ENCODE data around the gene WIZ. TPM values are rescaled to one million over a fixed set of nuclear protein-coding genes. Genes with fewer than 3 reads are reported as not detected.

Gene WIZ
- total RNA-seq, 2 donors from 2014 or later = 55.9 to 93.3 TPM

DNA sequence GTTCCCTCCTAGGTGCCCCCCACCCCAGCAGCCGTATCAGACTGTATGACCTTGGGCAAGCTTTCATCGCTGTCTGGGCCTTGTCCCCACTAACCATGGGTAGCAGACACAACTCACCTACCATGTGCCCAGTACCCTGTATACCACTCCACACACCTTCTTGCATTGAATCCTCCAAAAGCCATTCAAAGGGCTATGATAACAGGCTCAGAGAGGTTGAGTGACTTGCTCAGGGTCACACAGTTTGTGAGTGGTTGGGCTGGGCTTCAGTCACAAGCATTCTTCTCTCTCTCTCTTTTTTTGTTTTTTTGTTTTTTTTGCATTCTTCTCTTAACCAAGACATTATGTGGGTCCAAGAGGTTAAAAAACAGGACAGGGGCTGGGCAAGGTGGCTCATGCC lies 11.9 kb upstream of the WIZ start:
- Histone ChIP-seq H3K36me3 (no peaks in the 10 kb centered on the region), H3K27ac (no peak overlapping the region), H3K27me3 (replicated peaks; ENCODE audit: insufficient read depth) (peaks cover 13% of the 10 kb centered on the region), H3K4me1 (replicated peaks) (peaks cover 5% of the 10 kb centered on the region), H3K9me3 (no peaks in the 10 kb centered on the region), H3K4me3 (no peak overlapping the region)
- TF ChIP-seq POLR2AphosphoS5 (IDR thresholded peaks at IDR 0.05) = no peak
- TF ChIP-seq POLR2A (IDR thresholded peaks at IDR 0.05) = no peak
- TF ChIP-seq, protein P1, sequence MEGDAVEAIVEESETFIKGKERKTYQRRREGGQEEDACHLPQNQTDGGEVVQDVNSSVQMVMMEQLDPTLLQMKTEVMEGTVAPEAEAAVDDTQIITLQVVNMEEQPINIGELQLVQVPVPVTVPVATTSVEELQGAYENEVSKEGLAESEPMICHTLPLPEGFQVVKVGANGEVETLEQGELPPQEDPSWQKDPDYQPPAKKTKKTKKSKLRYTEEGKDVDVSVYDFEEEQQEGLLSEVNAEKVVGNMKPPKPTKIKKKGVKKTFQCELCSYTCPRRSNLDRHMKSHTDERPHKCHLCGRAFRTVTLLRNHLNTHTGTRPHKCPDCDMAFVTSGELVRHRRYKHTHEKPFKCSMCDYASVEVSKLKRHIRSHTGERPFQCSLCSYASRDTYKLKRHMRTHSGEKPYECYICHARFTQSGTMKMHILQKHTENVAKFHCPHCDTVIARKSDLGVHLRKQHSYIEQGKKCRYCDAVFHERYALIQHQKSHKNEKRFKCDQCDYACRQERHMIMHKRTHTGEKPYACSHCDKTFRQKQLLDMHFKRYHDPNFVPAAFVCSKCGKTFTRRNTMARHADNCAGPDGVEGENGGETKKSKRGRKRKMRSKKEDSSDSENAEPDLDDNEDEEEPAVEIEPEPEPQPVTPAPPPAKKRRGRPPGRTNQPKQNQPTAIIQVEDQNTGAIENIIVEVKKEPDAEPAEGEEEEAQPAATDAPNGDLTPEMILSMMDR (IDR thresholded peaks at IDR 0.05) = no peak
- 81% methylated on average over 2 of the region's 2 CpGs for WGBS
- intact Hi-C loops (cut with DNase I) = no loop called here
- DNase-seq (ENCODE audit: low spot score) = no peak

DNA sequence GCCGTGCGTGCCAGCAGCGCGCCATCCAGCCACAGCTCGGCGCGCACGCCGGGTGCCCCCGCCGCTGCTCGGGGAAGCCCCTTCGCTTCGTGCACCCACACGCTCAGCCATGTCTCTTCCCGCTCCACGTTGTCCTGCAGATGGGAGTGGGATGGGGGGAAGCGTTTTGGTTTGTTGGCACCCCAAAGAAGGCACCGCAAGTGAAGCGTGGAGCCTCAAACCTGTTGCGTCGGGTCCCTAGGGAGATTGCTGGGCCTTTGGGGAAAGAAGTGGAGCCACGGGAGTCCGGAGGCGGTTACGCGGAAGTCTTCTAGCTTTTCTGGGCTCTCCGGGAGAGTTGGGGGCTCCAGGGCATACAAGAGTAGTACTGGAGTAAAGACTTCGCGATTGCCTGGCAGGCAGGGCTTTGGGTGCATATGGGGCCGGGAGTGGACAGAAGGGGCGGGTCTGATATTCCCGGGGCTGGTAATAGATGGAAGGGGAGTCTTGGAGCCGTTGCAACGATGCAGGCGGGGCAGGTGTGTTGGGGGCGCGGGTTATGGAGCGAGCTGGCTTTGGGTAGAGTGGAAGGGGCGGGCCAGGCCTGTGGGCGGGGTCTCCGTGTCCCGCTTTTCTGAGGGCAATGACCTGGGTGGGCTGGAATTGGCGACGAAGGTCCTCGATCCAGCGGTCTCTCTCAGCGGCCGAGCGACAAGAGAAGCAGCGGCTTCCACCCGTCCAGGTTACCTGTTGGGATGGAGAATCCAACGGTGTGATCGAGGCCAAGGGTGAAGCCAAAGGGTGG lies 8.1 kb upstream of the WIZ start:
- TF ChIP-seq, protein P1 (IDR thresholded peaks at IDR 0.05) = no peak
- no peak for TF ChIP-seq POLR2A (IDR thresholded peaks at IDR 0.05)
- TF ChIP-seq POLR2AphosphoS5 (IDR thresholded peaks at IDR 0.05) = no peak
- DNase-seq (ENCODE audit: low spot score) = no peak
- intact Hi-C loops (cut with DNase I) = loop anchor here (10.0 kb wide), 1 partner anchor 97 kb away; no protein-coding TSS in a partner anchor
- H3K9me3 ChIP-seq = no peaks in the 10 kb centered on the region
- 16% methylated on average over 48 of the region's 54 CpGs for WGBS
- peaks cover 8% of the 10 kb centered on the region for H3K27me3 ChIP-seq (replicated peaks; ENCODE audit: insufficient read depth)
- no peak overlapping the region for H3K27ac ChIP-seq
- H3K4me3 ChIP-seq = peak overlapping the region in 1 of 2 donors; percentile 19
- no peaks in the 10 kb centered on the region for H3K36me3 ChIP-seq
- H3K4me1 ChIP-seq (replicated peaks) = peaks cover 7% of the 10 kb centered on the region

DNA sequence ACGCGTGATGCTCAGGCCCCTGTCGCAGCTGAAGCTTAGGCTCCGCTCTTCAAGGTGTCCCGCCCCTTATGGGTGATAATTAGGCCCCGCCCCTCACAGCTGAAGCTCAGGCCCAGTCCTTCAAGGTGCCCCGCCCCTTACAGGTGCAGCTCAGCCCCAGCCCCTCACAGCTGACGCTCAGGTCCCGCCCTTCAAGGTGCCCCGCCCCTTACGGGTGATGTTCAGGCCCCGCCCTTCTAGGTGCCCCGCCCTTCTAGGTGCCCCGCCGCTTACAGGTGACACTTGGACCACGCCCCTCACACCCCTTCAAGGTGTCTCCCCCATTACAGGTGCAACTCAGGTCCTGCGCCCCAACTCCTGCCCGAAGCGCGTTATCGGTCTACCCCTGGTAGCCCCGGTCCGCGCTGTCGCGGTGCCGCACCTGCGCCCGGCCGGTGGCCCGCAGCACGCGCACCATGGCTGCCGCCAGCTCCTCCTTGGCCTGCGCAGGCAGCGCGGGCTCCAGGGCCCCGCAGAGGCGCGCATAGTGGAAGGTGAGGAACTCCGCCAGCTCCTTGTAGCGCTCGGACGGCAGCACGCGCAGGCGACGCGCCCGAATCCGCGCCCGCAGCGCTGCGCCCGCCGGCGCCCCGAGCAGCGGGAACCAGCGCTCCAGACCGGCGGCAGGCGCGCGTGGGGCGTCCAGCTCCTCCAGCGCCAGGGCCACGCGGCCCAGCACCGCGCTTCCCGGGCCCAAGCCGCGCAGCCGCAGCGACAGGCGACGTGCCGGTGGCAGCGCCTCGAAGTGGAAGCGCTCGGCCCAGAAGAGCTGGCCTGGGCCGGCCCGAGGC lies 7.3 kb upstream of the WIZ start:
- DNase-seq (ENCODE audit: low spot score) = no peak
- intact Hi-C loops (cut with DNase I) = loop anchor here (10.0 kb wide), 1 partner anchor 98 kb away; no protein-coding TSS in a partner anchor
- Histone ChIP-seq H3K27me3 (replicated peaks; ENCODE audit: insufficient read depth) (peaks cover 8% of the 10 kb centered on the region), H3K36me3 (no peaks in the 10 kb centered on the region), H3K9me3 (no peaks in the 10 kb centered on the region), H3K27ac (no peak overlapping the region), H3K4me3 (peak overlapping the region in 1 of 2 donors; percentile 19), H3K4me1 (replicated peaks) (peaks cover 10% of the 10 kb centered on the region)
- TF ChIP-seq POLR2AphosphoS5 (IDR thresholded peaks at IDR 0.05) = no peak
- TF ChIP-seq, protein P1 (IDR thresholded peaks at IDR 0.05) = no peak
- no peak for TF ChIP-seq POLR2A (IDR thresholded peaks at IDR 0.05)
- 19% methylated on average over 41 of the region's 86 CpGs for WGBS

DNA sequence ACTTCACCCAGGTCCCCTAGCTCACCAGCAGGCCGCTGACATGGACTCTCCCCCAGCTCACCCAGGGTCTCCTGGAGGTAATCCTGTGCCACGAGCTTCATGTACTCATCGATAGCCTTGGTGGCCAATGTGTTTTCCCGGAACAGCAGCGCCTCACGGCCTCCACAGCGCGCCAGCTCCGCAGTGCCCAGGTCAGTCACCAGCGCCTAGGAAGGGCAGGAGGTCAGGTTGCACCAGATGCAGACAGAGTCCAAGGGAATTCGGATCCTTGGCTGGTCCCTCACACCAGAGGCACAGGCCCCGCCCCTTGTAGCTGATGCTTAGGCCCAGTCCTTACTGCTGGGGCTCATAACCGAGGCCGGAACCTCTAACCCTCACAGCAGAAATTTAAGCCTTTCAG lies 6.7 kb upstream of the WIZ start:
- WGBS = 34% methylated on average over 14 of the region's 14 CpGs
- H3K4me1 ChIP-seq (replicated peaks) = peaks cover 10% of the 10 kb centered on the region
- intact Hi-C loops (cut with DNase I) = loop anchor here (10.0 kb wide), 1 partner anchor 98 kb away; no protein-coding TSS in a partner anchor
- no peak overlapping the region for H3K4me3 ChIP-seq
- TF ChIP-seq POLR2AphosphoS5 (IDR thresholded peaks at IDR 0.05) (no peak), POLR2A (IDR thresholded peaks at IDR 0.05) (no peak)
- TF ChIP-seq, protein P1 (IDR thresholded peaks at IDR 0.05) = no peak
- H3K27me3 ChIP-seq (replicated peaks; ENCODE audit: insufficient read depth) = peaks cover 8% of the 10 kb centered on the region
- no peaks in the 10 kb centered on the region for H3K36me3 ChIP-seq
- no peaks in the 10 kb centered on the region for H3K9me3 ChIP-seq
- no peak for DNase-seq (ENCODE audit: low spot score)
- H3K27ac ChIP-seq = no peak overlapping the region

Measured in prostate gland (tissue), 2 donors.